ENCODE measurements around the gene TSC22D4.

DNA sequence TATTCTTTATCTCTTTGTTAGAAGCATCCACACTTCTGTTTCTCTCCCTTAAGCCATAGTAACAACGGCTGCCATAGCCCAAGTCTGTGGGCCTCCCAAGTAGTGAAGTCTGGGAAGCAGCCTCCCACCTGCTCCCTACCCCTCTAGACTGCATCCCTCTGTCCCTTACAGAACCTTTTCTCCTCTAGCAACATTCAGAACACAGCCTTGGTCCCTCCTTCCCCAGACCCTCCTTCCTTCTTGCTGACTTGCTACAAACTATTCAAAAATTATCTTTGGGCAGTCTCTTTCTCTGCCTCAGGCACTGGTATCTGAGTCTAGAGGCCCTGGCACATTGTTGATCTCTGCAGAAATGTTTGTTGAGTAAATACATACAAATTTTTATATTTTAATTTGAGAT lies 2.5 kb upstream of the TSC22D4 start:
- TF ChIP-seq, protein P1, sequence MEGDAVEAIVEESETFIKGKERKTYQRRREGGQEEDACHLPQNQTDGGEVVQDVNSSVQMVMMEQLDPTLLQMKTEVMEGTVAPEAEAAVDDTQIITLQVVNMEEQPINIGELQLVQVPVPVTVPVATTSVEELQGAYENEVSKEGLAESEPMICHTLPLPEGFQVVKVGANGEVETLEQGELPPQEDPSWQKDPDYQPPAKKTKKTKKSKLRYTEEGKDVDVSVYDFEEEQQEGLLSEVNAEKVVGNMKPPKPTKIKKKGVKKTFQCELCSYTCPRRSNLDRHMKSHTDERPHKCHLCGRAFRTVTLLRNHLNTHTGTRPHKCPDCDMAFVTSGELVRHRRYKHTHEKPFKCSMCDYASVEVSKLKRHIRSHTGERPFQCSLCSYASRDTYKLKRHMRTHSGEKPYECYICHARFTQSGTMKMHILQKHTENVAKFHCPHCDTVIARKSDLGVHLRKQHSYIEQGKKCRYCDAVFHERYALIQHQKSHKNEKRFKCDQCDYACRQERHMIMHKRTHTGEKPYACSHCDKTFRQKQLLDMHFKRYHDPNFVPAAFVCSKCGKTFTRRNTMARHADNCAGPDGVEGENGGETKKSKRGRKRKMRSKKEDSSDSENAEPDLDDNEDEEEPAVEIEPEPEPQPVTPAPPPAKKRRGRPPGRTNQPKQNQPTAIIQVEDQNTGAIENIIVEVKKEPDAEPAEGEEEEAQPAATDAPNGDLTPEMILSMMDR (IDR thresholded peaks at IDR 0.05; ENCODE audit: low read depth, low read length), result no peak
- TF ChIP-seq POLR2A (IDR thresholded peaks at IDR 0.05; ENCODE audit: extremely low read depth, insufficient read length) (no peak), MYC (IDR thresholded peaks at IDR 0.05; ENCODE audit: low read depth, low read length) (no peak)
- TF ChIP-seq, protein P2, sequence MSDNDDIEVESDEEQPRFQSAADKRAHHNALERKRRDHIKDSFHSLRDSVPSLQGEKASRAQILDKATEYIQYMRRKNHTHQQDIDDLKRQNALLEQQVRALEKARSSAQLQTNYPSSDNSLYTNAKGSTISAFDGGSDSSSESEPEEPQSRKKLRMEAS (IDR thresholded peaks at IDR 0.05; ENCODE audit: low read depth, low read length), result no peak
